CD4-positive, alpha-beta T cell treated with Interleukin-12 subunit alpha and Interleukin-12 subunit beta, for 1 hour (primary cell): Measurements from ENCODE around the gene KRTAP3-1.
A peak's percentile ranks its signal among the peaks of the same experiment; 100 is the strongest.

ENCODE experiments used
- DNase-seq: peaks from one replicate; pipeline ENCODE4 v3.0.0-alpha.2; 2020

Gene KRTAP3-1

DNA sequence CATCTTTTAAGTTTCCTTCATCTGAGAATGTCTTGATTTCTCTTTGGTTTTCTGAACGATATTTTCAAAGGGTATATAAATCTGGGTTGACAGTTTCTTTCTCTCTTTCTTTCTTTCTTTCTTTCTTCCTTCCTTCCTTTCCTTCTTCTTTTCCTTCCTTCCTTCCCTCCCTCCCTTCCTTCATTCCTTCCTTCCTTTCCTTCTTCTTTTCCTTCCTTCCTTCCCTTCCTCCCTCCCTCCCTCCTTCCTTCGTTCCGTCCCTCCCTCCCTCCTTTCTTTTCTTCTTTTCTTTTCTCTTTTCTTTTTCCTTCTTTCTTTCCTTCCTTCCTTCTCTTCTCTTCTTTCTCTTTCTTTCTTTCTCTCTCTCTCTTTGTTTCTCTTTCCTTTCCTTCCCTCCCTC lies 34.6 kb downstream of the KRTAP3-1 start:
- DNase-seq = no peak

DNA sequence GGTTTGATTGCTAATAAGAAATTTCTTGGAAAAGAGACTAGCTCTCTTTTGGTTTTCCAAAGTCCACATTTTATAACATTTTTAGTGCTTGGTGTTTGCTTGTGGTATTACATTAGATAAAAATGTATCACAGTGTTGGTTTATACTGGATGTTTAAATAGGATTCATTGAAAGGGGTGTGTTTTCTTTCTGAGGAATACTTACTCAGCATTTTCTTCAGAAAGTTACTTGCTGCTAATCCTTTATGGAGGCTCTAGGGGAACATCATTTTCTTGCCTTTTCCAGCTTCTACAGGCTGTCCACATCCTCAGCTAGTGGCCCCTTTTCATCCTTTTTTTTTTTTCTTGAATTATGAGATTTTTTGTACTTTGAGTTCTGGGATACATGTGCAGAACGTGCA lies 41.3 kb downstream of the KRTAP3-1 start:
- DNase-seq = no peak

DNA sequence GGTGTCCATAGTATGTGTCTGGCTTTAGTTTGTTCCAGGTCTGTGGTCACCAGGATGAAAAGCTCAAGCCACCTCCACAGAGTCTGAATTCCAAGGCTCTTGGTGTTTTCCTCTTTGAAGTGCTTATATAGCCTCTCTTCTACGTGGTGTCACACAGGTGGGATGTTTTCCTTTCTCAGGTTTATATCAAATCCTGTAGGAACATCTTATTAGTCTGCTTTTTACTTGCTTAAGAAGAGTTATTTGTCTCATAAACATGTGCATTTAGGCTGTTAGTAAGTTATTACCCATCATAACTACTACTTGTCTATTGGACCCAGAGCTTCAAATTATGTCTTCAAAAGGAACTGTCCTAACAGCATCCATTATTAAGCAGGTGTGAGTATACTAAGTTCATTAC lies 42.1 kb downstream of the KRTAP3-1 start, which contains the start of gene KRT39:
Gene KRT39 (minus strand): TSS at position 101 of the 400 bp plus-strand sequence. CDS start 92 bp downstream, at position 9.
- no peak for DNase-seq

DNA sequence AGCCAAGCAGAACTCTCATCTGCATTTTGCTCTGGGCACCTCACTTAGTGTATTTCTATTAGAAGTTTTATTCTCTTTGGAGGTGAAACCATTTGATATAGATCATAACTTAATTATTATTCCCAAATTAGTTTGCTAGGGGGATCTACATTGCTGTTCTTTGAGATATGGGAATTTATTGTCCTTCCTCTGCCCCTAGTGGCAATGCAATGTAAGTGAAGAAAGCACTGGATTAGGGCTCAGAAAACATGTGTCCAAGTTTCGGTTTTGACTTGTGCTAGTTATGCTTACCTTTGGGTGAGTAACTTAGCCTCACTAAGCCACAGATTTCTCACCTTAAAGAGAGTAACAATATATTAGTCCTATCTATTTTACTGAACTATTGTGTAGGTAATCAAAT lies 45.1 kb downstream of the KRTAP3-1 start:
- peak; percentile 26 for DNase-seq

DNA sequence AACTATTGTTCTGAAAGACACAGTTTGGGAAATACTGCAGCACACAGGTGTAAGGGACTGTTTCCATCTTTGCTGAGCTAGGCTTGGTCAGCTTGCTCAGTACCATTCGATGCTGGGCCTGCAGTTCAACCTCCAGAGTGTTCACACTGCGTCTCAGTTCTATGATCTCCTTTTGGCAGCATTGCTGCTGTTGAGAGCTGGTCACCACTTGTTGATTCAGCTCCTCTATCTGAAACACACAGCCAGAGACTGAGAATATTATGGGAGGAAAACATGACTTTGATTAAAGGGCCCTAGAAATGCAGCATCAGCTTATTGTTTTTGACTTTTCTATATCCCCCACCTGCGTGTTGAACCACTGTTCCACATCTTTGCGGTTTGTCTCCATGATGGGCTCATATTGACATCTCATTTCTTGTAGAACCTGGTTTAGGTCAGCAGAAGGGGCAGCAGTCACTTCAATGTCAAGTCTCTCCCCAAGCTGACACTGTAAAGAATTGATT lies 46.8 kb downstream of the KRTAP3-1 start:
- no peak for DNase-seq

DNA sequence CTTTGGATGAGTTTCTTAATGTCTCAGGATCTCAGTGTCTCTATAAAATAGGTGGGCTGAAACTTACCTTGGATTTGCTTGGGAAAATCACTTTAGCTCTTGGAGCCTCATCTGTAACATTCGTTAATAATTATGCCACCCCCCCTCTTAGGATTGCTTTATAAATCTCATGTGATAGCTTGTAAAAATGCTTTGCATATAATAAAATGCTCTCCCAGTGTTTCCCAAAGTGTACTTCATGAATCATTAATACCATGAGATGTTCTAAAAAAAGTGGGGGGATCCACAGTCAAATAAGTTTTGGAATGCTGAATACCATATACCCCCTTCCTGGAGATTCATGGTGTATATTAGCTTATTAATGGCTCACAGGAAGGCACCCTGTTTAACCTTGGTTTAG lies 47.3 kb downstream of the KRTAP3-1 start:
- DNase-seq = no peak

DNA sequence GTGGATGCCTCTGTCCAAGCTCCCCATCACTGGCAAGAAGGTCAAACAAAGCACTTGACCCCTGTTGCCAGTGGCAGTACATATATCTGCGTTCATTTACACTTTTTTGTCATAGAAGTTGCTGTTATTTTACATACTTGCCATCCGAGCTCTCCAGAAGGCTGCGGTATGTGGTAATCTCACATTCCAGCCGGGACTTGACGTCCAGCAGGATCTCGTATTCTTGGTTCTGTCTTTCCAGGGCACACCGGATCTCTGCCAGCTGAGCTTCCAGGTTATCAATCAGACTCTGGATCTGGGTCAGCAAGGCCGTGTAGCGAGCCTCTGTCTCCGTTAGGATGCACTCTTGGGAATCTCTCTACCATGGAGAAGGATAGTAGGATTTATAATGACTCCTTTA lies 48.8 kb downstream of the KRTAP3-1 start:
- DNase-seq = no peak
